ENCODE measurements around the gene PTGIR.

PTGIR gene

DNA sequence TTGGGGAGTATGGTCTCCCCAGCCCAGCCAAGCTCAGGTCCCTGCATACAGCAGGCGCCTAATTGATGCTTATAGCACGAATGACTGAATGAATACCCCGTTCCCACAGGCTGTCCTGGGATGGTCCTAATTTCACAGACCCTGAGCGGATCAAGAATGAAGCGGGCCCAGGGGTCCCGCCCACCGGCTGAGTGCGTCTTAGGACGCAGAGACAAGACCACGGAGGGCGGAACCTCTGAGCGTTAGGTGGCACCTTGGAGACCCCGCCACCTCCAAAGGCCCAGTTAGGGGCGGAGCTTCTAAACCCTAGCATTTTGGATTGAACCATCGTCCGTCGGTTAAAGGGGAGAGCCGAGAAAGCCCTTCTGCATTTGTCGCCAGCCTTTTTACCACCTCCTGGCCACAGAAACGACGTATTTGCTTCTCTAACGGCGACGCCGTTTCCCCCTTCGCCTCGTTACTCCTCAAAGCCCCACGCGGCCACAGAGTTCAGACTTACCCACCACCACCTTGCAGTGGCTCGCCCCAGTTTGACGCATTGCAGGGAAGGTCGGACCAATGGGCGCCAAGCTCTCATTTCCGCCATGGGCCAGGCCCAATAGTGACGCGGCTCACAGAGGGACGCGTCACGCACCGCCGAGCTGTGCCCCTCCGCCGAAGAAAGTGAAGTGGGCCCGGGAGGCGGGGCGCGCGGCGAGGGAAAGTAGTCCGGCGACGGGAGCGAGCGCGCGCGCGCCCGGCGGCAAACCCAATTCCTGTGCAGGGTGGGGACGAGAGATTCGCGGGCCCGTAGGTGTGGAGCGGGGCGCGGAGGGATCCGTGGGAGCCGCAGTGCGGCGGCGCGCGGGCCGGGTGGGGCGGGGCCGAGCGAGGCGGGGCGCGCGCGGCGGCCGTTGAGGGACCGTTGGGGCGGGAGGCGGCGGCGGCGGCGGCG is 24.2 kb downstream of the PTGIR start:
- peak; percentile 94 for DNase-seq (ENCODE audit: low read depth)

DNA sequence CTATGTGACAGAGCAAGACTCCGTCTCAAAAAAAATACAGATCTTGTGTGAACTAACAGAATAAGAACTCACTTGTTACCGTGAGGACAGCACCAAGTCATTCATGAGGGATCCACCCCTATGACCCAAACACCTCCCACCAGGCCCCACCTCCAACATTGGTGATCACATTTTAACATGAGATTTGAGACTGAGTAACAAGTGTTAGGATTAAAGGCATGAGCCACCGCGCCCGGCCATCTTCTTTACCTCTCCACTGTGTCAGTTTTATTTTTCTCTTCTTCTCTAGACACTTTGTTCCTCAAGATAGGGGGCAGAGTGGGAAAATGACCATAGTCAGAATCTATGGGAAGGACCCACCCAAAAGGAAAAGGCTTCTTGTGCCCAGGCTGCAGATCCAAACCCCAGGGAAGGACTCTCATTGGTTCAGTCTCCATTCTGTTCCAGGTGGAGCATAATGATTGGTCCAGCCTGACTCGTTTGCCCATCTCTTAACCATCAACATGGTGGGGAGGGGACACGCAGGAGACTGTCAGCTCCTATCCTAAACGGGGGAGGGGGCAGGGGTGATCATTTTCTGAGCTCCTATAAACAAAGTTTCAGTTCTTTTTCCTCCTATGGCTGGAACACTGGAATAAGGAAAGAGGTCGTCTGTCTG is 25.0 kb downstream of the PTGIR start:
- DNase-seq (ENCODE audit: low read depth), result no peak

DNA sequence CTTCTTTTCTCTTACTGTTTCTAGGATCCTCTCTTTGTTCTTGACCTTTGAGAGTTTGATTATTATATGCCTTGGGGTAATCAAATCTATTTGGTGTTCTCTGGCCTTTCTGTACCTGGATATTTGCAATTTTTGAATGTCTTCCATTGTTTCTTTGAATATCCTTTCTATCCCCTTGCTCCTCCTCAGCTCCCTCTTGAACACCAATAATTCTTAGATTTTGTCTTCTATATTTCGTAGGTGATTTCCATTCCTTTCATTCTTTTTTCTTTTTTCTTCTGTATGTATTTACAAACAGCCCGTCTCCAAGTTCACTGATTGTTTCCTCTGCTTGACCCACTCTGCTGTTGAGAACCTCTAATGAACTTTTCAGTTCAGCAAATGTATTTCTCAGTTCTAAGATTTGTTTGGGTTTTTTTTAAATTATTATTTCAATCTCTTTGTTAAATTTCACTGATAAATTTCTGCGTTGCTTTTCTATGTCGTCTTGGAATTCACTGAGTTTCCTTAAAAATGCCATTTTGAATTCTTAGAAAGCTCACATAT is 26.4 kb downstream of the PTGIR start:
- DNase-seq (ENCODE audit: low read depth), result no peak

- no peak for DNase-seq (ENCODE audit: low read depth)
Observed at GRCh38 chr19:46596008-46596407, 28.9 kb downstream of the PTGIR start.

- no peak for DNase-seq (ENCODE audit: low read depth)
Observed at GRCh38 chr19:46591870-46592269, 33.0 kb downstream of the PTGIR start.

GRCh38 chr19:46591254-46591653 is 33.6 kb downstream of the PTGIR start:
- no peak for DNase-seq (ENCODE audit: low read depth)

GRCh38 chr19:46587861-46588260 is 37.0 kb downstream of the PTGIR start:
- no peak for DNase-seq (ENCODE audit: low read depth)

DNA sequence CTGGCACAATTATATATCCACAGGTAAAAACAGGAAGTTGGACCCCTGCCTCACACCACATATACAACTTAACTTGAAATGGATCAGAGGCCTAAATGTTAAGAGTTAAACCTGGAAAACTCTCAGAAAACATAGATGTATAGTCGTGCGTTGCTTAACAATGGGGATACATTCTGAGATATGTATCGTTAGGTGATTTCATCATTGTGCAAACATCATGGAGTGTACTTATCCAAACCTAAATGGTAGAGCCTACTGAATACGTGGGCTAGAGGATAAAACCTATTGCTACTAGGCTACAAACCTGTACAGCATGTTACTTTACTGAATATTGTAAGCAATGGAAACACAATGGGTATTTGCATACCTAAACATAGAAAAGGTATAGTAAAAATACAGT is 38.6 kb downstream of the PTGIR start:
- DNase-seq (ENCODE audit: low read depth), result no peak

DNA sequence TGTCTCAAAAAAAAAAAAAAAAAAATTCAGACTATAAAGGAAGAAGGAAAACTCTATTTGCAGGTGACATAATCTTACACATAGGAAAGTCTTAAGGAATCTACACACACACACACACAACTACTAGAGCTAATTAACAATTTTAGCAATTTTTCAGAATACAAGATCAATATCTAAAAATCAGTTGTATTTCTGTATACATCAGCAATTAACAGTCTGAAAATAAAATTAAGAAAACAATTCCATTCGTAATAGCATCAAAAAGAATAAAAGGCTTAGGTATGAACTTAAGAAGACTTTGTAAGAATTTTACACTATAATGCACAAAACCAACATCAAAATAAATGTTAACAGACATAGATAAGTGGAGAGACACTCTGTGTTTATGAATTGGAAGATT is 39.4 kb downstream of the PTGIR start:
- no peak for DNase-seq (ENCODE audit: low read depth)

DNA sequence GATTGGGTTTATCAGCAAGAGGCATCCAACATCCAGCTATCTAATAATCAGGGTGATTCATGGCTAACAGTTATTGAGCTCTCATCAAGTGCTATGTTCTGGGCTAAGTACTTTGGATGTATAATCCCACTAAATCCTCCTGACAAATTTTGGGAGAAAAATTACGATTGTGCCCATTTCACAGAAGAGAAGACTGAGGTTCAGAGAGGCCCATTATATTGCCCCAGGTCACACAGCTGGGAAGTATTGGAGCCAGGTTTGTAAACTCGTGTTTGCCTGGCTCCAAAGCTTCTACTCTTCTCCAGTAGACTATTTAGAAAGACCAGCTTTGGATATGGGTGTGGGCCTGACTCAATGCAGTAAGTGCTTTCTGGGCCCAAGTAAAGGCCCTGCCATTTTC is 44.6 kb downstream of the PTGIR start:
- DNase-seq (ENCODE audit: low read depth), result no peak

- DNase-seq (ENCODE audit: low read depth), result peak; percentile 10
Observed at GRCh38 chr19:46579361-46579879, 45.5 kb downstream of the PTGIR start.

GRCh38 chr19:46578450-46578849 is 46.4 kb downstream of the PTGIR start:
- DNase-seq (ENCODE audit: low read depth), result no peak

GRCh38 chr19:46574533-46574932 is 50.4 kb downstream of the PTGIR start:
- DNase-seq (ENCODE audit: low read depth), result peak; percentile 3

GRCh38 chr19:46573679-46574498 is 51.0 kb downstream of the PTGIR start:
- no peak for DNase-seq (ENCODE audit: low read depth)

GRCh38 chr19:46571495-46571894 is 53.4 kb downstream of the PTGIR start:
- DNase-seq (ENCODE audit: low read depth), result no peak
